ENCODE measurements around the gene CDC42BPB.

The CDC42BPB gene

GRCh38 chr14:102982852-102983470 is 74.4 kb downstream of the CDC42BPB start:
- no peak for TF ChIP-seq CTCF (IDR thresholded peaks at IDR 0.05; ENCODE audit: extremely low read depth, missing control alignments)
- DNase-seq (ENCODE audit: low spot score), result no peak

GRCh38 chr14:102980409-102980810 is 76.9 kb downstream of the CDC42BPB start:
- no peak for DNase-seq (ENCODE audit: low spot score)
- no peak for TF ChIP-seq CTCF (IDR thresholded peaks at IDR 0.05; ENCODE audit: extremely low read depth, missing control alignments)

- DNase-seq (ENCODE audit: low spot score), result no peak
- TF ChIP-seq CTCF (IDR thresholded peaks at IDR 0.05; ENCODE audit: extremely low read depth, missing control alignments), result no peak
Measured at GRCh38 chr14:102979406-102979805, 77.9 kb downstream of the CDC42BPB start.

- no peak for DNase-seq (ENCODE audit: low spot score)
- TF ChIP-seq CTCF (IDR thresholded peaks at IDR 0.05; ENCODE audit: extremely low read depth, missing control alignments), result no peak
Measured at GRCh38 chr14:102977475-102977874, 79.9 kb downstream of the CDC42BPB start.

- TF ChIP-seq CTCF (IDR thresholded peaks at IDR 0.05; ENCODE audit: extremely low read depth, missing control alignments), result no peak
- no peak for DNase-seq (ENCODE audit: low spot score)
Measured at GRCh38 chr14:102975662-102976061, 81.7 kb downstream of the CDC42BPB start.

- no peak for DNase-seq (ENCODE audit: low spot score)
- no peak for TF ChIP-seq CTCF (IDR thresholded peaks at IDR 0.05; ENCODE audit: extremely low read depth, missing control alignments)
Measured at GRCh38 chr14:102973706-102974285, 83.6 kb downstream of the CDC42BPB start.

- no peak for DNase-seq (ENCODE audit: low spot score)
Measured at GRCh38 chr14:102971836-102972606, 85.3 kb downstream of the CDC42BPB start.

More at GRCh38 chr14:102971836-102972606, 85.3 kb downstream of the CDC42BPB start:
- no peak for TF ChIP-seq CTCF (IDR thresholded peaks at IDR 0.05; ENCODE audit: extremely low read depth, missing control alignments)
